Transverse colon (tissue), 4 donors: ENCODE data around the gene CCDC107.

Source experiments
- CTCF ChIP-seq, 5 experiments: fragments of 200-600 bp in 3 of 5; fragments of 450-650 bp in 2 of 5; sonication (generic) in 3 of 5; IDR thresholded peaks; 1 replicate in 2 of 5; 2 replicates in 3 of 5; pipeline ENCODE4 v1.5.1; 2016 to 2017; ENCODE audit warnings: antibody characterized with exemption in 5 of 5, inconsistent platforms in 3 of 5, mild to moderate bottlenecking in 2 of 5, moderate library complexity in 1 of 5
- POLR2AphosphoS5 ChIP-seq, 3 donors: sonication (generic); formaldehyde crosslinking; IDR thresholded peaks; one replicate each; pipeline ENCODE4 v1.6.1; 2016; ENCODE audit warnings: antibody characterized with exemption in 3 of 3

- no peak for TF ChIP-seq CTCF (IDR thresholded peaks at IDR 0.05)
- no peak for TF ChIP-seq POLR2AphosphoS5 (IDR thresholded peaks at IDR 0.05)
Observed at GRCh38 chr9:35687972-35688557, 30.0 kb downstream of the CCDC107 start.
